ENCODE results near the gene CDH8. TPM values are rescaled to one million over a fixed set of nuclear protein-coding genes. Genes with fewer than 3 reads are reported as not detected.

CDH8 gene
- total and polyA plus RNA-seq, 2 donors (not counting 1 experiment from before 2014, with no cell fraction given): not detected

DNA sequence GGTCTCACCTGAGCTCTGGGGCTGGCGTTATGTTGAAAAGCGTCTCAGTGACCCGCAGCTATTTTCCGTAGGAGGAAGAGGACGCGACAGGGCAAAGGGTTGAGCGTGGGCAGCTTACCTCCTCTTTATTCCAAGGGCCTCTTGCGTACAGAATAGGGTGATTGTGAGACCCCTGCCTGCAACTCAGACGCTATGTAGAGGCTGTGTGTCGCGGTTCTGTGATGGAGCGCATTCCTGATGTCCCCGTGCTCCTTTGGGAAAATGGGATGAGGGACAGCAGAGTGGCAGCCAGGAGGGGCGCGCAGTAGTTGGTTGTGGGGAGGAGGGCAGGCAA is 531 bp upstream of the CDH8 start:
- no peaks in the 10 kb centered on the region for H3K79me2 ChIP-seq (ENCODE audit: control insufficient read depth, insufficient read depth, low read length)
- H3K4me1 Mint-ChIP-seq: no peaks in the 10 kb centered on the region
- H3K27me3 Mint-ChIP-seq: peaks cover 19% of the 10 kb centered on the region
- no peaks in the 10 kb centered on the region for H3K36me3 ChIP-seq (replicated peaks in 1 of 2; ENCODE audit: control extremely low read depth in 1 of 2, control insufficient read depth in 1 of 2, extremely low read depth in 1 of 2, insufficient read depth in 2 of 2, low read length in 1 of 2)
- no peak overlapping the region for H3K27ac ChIP-seq (ENCODE audit: low read length in 2 of 2)
- H3K4me2 ChIP-seq (replicated peaks; ENCODE audit: low read depth, low read length, poor library complexity, severe bottlenecking): no peak overlapping the region
- intact Hi-C loops (cut with micrococcal nuclease): no loop called here
- TF ChIP-seq EZH2 (IDR thresholded peaks at IDR 0.05; ENCODE audit: borderline replicate concordance, insufficient read depth, low read depth, low read length, poor library complexity, severe bottlenecking): no peak
- TF ChIP-seq, protein P1, sequence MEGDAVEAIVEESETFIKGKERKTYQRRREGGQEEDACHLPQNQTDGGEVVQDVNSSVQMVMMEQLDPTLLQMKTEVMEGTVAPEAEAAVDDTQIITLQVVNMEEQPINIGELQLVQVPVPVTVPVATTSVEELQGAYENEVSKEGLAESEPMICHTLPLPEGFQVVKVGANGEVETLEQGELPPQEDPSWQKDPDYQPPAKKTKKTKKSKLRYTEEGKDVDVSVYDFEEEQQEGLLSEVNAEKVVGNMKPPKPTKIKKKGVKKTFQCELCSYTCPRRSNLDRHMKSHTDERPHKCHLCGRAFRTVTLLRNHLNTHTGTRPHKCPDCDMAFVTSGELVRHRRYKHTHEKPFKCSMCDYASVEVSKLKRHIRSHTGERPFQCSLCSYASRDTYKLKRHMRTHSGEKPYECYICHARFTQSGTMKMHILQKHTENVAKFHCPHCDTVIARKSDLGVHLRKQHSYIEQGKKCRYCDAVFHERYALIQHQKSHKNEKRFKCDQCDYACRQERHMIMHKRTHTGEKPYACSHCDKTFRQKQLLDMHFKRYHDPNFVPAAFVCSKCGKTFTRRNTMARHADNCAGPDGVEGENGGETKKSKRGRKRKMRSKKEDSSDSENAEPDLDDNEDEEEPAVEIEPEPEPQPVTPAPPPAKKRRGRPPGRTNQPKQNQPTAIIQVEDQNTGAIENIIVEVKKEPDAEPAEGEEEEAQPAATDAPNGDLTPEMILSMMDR (IDR thresholded peaks at IDR 0.05): no peak
- no peak overlapping the region for H3K4me3 ChIP-seq (ENCODE audit: control extremely low read depth in 1 of 5, extremely low read depth in 1 of 5, insufficient read depth in 1 of 5, low read depth in 2 of 5, low read length in 4 of 5)
- H3K9ac ChIP-seq (ENCODE audit: low read length): no peak overlapping the region
- no peaks in the 10 kb centered on the region for H3K4me1 ChIP-seq (ENCODE audit: control insufficient read depth in 2 of 2, insufficient read depth in 2 of 2, low read length in 2 of 2)
- ATAC-seq (ENCODE audit: low read depth) (no peak), DNase-seq (no peak)
- H2AFZ ChIP-seq (ENCODE audit: insufficient read depth, low read depth, low read length, poor library complexity, severe bottlenecking): no peak overlapping the region
- peaks cover 0 to 29% (median 5%) of the 10 kb centered on the region in 4 experiments for H3K27me3 ChIP-seq (replicated peaks in 1 of 4; ENCODE audit: control extremely low read depth in 1 of 4, control insufficient read depth in 3 of 4, insufficient read depth in 4 of 4, low read length in 3 of 4)
- H3K27ac Mint-ChIP-seq: no peak overlapping the region
- no peaks in the 10 kb centered on the region for H4K20me1 ChIP-seq (ENCODE audit: control insufficient read depth, insufficient read depth, low read length, poor library complexity, severe bottlenecking)
- 13% methylated on average over 9 of the region's 15 CpGs for WGBS (ENCODE audit: insufficient coverage)
- no peaks in the 10 kb centered on the region for H3K9me3 Mint-ChIP-seq (ENCODE audit: insufficient read depth)
- ChIA-PET CTCF (no interaction called here), POLR2A (no interaction called here)
- H3K4me3 Mint-ChIP-seq: no peak overlapping the region
- H3K9me3 ChIP-seq (ENCODE audit: control extremely low read depth in 1 of 3, control insufficient read depth in 2 of 3, insufficient read depth in 1 of 3, low read length in 2 of 3): peaks cover 0 to 25% (median 0%) of the 10 kb centered on the region in 3 donors

DNA sequence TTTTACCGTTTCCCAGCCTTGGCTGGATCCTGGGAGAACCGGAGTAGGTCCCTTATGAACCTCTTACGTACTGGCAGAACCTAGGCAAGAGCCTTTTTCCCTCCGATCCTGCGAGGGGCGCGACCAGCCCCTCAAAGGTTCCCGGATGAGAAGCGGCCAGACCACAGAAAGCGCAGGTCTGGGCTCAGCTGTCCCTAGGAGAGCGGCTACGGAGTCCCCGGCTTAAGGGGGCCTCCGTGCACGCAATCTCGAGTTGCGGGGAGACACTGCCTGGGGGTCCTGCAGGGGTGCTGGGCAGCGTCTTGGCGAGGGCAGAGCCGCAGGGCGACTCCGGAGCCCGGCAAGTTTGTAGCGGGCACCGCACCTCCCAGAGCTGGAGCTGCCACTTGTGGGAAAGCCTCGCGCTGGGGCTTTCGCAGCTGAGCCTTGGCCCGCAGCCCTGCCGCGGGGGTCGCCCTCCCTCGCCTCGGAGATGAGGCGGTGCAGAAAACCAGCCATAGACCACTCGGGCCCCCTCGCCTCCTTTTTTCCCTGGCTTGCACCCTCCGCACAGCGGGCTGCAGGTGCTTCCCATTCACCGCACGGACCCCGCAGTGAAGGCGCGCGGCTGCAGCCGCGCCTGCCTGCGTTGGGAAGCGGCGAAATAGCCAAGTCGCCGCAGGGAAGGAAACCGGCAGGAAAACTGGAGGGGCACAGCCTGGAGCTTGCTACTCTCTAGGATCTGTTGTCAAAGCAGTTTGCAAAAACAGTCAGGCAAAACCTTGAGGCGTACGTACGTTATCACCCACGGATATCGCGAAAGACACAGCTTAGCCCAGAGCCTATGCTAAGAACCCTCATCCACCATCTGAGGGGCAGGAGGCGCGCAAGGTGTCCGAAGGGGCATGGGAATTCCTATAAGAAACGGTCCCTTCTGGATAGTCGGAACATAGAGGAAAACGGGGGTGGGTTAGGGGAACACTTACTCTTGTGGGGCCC is 834 bp downstream of the CDH8 start:
- Histone ChIP-seq H3K9ac (ENCODE audit: low read length) (no peak overlapping the region), H3K4me1 (ENCODE audit: control insufficient read depth in 2 of 2, insufficient read depth in 2 of 2, low read length in 2 of 2) (no peaks in the 10 kb centered on the region), H3K9me3 (ENCODE audit: control extremely low read depth in 1 of 3, control insufficient read depth in 2 of 3, insufficient read depth in 1 of 3, low read length in 2 of 3) (peaks cover 0 to 25% (median 0%) of the 10 kb centered on the region in 3 donors), H4K20me1 (ENCODE audit: control insufficient read depth, insufficient read depth, low read length, poor library complexity, severe bottlenecking) (no peaks in the 10 kb centered on the region), H3K4me2 (replicated peaks; ENCODE audit: low read depth, low read length, poor library complexity, severe bottlenecking) (no peak overlapping the region), H3K36me3 (replicated peaks in 1 of 2; ENCODE audit: control extremely low read depth in 1 of 2, control insufficient read depth in 1 of 2, extremely low read depth in 1 of 2, insufficient read depth in 2 of 2, low read length in 1 of 2) (no peaks in the 10 kb centered on the region), H3K79me2 (ENCODE audit: control insufficient read depth, insufficient read depth, low read length) (no peaks in the 10 kb centered on the region), H3K4me3 (ENCODE audit: control extremely low read depth in 1 of 5, extremely low read depth in 1 of 5, insufficient read depth in 1 of 5, low read depth in 2 of 5, low read length in 4 of 5) (no peak overlapping the region), H3K27me3 (replicated peaks in 1 of 4; ENCODE audit: control extremely low read depth in 1 of 4, control insufficient read depth in 3 of 4, insufficient read depth in 4 of 4, low read length in 3 of 4) (peaks cover 0 to 29% (median 5%) of the 10 kb centered on the region in 4 experiments), H2AFZ (ENCODE audit: insufficient read depth, low read depth, low read length, poor library complexity, severe bottlenecking) (no peak overlapping the region), H3K27ac (ENCODE audit: low read length in 2 of 2) (no peak overlapping the region)
- Mint-ChIP-seq H3K27me3 (peaks cover 19% of the 10 kb centered on the region), H3K9me3 (ENCODE audit: insufficient read depth) (no peaks in the 10 kb centered on the region), H3K4me3 (no peak overlapping the region), H3K4me1 (no peaks in the 10 kb centered on the region), H3K27ac (no peak overlapping the region)
- TF ChIP-seq, protein P1 (IDR thresholded peaks at IDR 0.05): no peak
- TF ChIP-seq EZH2 (IDR thresholded peaks at IDR 0.05; ENCODE audit: borderline replicate concordance, insufficient read depth, low read depth, low read length, poor library complexity, severe bottlenecking): no peak
- CTCF ChIA-PET: no interaction called here
- intact Hi-C loops (cut with micrococcal nuclease): no loop called here
- DNase-seq (no peak), ATAC-seq (ENCODE audit: low read depth) (no peak)
- 11% methylated on average over 63 of the region's 65 CpGs for WGBS (ENCODE audit: insufficient coverage)
- POLR2A ChIA-PET: no interaction called here
